Embryonic facial prominence (tissue), 1 donor: ENCODE data around the gene CDH23.

Experiments used
- DNase-seq: peaks from one replicate; pipeline ENCODE4 v3.0.0-alpha.2; 2016; ENCODE audit errors: extremely low spot score

The CDH23 gene

DNA sequence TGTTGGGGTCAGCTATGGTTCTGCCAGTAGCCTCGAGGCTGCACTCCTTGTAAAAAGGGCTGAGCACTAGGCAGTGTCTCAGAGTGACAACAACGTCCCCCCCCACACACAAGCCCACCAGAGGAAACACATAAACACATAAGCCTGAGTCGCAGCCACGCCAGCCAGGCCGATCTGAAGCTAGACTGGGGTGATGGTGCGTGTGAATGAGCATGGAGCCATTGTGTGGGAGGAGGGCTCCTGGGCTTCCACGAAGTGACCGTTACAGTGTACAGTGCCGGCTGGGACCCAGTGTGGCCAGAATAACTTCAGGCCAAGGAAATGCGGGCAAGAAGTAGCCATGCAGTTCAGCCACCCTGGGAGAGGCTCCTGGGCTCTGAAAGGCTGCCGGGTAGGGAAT is 326.6 kb downstream of the CDH23 start:
- DNase-seq, result no peak

DNA sequence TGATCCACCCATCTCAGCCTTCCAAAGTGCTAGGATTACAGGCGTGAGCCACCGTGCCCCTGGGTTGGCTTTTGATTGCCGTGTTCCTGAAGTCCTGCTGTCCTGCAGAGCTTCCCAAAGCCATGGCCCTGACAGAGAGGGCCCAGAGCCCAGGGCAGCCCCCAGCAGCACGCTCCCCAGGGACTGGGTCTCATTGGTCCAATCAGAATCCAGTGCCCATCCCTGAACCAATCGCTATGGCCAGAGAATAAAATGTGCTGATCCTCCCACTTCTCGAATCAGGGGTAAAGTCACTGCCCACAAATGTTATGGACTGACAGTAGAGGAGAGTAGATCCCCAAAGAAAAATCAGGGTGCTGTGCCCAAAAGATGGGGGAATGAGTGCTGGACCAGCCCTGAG is 327.8 kb downstream of the CDH23 start:
- no peak for DNase-seq

GRCh38 chr10:71725249-71725648 is 328.5 kb downstream of the CDH23 start:
- no peak for DNase-seq

DNA sequence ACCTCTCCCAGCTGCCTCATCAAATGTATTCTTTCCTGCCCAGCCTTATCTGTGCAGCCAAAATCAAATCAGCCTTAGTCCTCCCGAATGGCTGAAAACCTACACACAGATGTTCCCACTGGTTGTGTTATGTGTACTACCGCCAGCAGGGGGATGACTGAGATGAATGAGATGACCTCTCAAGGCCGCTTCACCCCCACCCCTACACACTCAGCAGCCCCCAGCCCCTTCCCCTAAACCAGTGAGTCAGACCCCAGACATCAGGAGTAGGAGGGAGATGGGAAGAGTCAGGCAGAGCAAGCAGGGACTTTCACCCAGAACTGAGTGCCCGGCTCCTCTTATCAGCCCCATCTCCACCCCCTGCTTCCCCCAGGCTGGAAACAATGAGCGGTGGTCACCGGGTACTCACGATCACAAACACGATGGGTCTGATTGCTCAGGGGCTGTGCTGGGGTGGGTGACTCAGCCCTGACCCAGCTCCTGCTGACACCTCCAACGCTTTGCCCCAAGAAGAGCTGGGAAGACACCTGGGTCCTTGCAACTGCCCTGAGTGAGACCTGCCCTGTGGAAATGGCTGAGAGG is 329.4 kb downstream of the CDH23 start:
- DNase-seq, result no peak

DNA sequence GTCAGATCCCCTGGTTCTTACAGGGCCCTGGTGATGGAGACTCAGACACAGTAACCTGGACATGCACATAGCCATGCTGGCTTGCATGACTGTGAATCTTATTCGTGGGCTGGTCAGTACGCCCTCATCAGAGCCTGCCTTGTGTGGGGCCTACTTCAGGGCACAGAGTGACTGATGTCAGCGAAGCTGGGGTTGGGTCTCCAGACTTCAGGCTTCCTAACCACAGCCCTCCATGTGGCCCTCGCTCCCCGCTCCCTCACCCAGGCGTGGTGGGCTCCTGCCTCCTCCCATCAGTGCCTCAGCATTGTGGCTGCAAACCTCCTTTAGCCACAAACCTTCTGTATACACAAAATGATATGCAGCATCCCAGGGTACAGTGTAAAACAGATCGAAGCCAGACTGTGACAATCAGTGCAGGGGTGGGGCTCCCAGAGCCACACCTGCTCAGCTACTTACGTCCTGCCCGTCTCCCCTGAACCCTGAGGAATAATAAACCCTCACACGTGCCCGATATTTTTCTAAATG is 329.9 kb downstream of the CDH23 start:
- DNase-seq, result no peak

DNA sequence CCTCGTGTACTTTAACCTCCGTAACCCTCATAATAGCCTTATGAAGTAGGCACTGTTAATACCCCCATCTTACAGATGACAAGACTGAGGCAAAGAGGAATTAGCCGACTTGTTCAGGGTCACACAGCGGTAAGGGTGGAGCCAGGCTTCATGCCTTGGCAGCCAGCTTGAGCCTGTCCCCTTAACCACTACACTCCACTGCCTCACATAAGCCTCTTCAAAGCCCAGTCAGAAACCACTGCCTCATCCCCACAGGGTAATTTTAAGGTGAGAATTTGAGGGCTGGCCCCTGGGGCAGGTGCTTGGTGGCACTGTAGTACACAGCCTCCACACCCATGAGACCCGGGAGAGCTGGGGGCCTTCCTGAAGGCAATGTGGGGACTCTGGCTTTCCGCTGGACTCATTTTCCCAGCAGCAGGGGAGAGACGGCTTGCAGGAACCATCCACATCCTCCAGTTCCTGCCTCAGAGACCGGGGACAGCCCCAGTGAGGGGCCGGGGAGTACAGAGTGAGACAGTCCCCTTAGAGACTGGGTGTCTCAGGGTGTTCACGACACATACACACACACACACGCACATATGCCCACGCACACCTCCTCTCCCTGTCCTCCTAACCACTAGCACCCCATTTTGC is 330.5 kb downstream of the CDH23 start:
- DNase-seq, result no peak

DNA sequence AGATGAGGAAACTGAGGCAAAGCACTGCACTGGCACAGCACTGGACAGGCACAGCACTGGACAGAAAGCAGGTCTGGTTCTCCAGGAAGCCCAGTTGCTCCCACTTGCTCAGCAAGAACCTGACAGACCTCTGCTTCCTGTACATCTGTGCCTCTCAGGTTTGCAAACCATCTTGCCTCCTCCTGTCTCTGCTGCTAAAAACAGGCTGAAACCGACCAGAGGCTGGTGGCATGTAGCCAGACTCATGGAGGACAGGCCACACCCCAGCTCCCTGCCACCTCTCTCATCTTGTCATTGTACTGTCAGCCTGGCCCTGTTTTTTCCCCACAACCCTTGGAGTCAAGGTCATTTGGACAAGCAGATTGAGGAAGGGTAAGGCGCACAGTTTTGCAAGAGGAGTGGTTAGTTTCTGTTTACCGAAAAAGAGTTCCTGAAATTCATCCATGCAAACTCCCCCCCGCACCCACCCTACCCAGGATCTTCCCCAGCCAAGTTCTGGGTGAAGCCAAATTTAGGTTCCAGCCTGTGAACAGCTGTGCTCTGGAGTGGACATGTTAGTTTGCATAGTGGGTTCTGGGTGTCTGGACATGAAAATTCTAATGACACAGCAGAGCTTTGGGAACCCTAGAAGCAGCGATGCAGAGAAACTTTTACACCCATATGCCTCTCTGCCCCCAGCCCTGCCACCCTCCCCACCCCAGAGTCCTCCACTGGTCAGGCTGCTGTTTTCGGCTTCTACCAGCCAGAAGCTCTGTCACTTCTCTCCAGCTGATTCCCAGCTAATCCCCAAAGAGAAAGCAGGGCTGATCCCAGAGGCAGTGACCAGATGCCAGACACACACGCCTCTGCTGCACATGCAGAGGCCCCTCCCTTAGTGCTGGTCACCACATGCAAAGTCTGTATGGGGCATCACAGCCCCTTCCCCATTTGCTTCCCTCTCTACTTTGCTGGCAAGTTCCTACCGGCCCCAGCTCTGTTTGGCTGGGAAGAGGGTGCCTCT is 331.3 kb downstream of the CDH23 start:
- DNase-seq, result no peak

- DNase-seq, result no peak
These were observed 332.5 kb downstream of the CDH23 start for GRCh38 chr10:71729161-71729636.

GRCh38 chr10:71731791-71732190 is 335.1 kb downstream of the CDH23 start:
- no peak for DNase-seq

DNA sequence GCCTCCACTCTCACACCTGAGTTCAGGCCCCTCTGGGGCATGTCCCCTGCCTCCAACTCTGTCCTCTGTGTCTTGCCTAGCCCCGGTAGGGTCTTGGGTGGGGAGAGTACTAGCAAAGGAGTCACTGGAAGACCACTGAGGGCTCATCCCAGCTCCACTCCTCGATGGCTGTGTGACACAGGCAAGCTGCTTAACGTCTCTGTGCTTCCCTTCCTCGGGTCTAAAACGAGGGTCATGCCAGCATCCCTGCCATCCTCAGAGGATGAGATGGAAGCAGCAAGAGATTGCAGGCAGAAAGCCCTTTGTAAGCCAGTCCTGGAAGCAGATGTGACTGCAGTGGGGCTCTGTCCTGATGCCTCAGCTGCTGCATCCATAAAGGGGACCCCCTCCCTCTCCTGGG is 338.1 kb downstream of the CDH23 start:
- no peak for DNase-seq

- no peak for DNase-seq
These were observed 339.2 kb downstream of the CDH23 start for GRCh38 chr10:71735709-71736569.

GRCh38 chr10:71736570-71736952 is 339.8 kb downstream of the CDH23 start:
- DNase-seq, result no peak

- no peak for DNase-seq
These were observed 340.5 kb downstream of the CDH23 start for GRCh38 chr10:71737001-71737833.

DNA sequence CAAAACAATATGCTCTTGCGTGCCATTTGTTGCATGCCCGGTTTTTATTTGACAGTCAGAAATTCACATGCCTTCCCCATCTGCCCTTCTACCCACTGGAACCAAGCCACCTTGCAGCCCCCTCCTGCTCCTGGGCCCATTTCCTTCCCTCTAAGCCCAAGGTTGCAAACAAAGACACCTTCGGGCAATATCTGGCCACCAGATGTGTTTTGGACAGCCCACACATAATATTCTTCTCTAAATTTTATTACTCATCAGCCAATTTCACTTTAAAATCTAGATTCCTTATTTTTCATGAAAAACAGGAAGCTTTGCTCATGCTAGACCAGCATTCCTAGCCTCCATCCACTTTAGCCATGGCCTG is 341.1 kb downstream of the CDH23 start:
- no peak for DNase-seq

- no peak for DNase-seq
These were observed 342.7 kb downstream of the CDH23 start for GRCh38 chr10:71739358-71739900.

DNA sequence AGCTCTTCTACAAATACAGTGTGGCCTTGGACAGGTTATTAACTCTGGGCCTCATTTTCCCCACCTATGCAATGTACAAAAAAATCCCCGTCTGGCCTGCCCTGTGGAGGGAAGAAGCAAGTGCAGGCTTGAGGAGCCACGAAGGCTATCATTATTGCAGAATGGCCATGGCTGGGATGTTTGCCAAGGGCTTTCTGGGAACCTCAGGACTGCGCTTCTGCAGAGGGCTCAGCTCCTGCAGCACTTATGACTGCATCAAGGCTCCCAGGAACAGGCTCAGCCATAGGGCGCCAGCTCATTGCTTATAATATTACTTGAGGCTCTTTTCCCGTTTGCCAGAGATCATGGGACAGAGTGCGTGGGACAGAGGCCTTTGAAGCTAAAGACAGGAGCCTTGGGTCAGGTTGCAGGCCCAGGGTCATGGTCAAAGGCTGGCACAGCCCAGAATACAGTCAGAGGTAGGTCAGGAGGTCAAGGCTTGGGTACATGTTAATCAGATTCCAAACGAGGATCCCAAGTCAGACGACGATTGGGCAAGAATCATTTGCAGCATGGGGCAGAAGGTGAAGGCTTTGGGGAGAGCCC is 343.4 kb downstream of the CDH23 start:
- DNase-seq, result no peak

- DNase-seq, result no peak
These were observed 344.3 kb downstream of the CDH23 start for GRCh38 chr10:71741029-71741428.

DNA sequence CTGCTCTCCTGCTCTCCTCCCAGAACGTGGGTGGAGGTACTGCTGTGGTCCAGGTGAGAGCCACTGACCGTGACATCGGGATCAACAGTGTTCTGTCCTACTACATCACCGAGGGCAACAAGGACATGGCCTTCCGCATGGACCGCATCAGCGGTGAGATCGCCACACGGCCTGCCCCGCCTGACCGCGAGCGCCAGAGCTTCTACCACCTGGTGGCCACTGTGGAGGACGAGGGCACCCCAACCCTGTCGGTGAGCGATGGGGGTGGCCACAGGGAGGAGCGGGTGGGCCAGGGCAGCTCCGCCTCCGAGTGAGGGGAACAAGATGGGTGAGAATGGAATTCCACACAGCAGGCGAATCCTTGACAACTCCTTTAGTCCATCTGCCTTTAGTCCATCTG is 345.0 kb downstream of the CDH23 start:
- no peak for DNase-seq

DNA sequence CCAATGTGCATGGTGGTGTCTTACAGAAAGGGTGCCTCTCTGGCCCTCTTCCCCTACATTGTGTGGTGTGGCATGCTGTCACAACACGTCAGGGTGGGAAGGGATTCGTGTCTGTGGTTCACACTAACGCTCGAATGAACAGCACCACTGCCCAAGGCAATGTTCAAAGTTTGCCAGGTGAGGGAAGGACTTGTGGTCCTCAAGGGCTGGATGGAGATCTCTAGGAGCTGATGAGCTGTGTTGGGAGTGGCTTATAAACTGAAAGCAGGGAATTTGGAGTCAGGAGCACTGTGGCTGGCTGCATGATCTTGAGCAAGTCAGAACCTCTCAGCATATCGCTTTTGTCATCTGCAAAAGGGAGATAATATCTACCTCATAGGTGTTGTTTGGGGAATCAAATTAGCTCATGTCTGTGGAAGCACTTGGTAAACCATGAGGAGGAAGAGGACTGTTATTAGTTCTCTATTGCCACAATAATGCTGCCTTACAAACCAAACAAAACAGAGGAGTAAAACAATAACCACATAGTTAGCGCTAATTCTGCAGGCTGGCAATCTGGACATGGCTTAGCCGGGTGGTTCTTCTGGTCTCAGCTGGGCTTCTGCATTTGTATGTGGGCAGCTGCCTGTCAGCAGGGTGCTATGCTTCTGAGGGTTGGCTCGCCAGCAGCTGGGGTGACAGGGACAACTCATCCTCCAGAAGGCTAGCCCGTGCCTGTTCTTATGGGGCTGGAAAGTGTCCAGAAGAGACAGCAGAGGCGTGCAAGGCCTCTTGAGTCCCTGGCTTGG is 345.8 kb downstream of the CDH23 start:
- DNase-seq, result no peak
